Measurements from ENCODE around the gene DOCK4.

The DOCK4 gene

GRCh38 chr7:112006071-112006470 lies 200.1 kb downstream of the DOCK4 start:
- Histone ChIP-seq H3K9ac (ENCODE audit: low read depth, low read length) (no peak overlapping the region), H3K4me3 (ENCODE audit: low read depth, low read length) (no peak overlapping the region), H3K9me3 (ENCODE audit: control insufficient read depth, insufficient read depth, low read length) (no peaks in the 10 kb centered on the region), H3K27me3 (ENCODE audit: control insufficient read depth, insufficient read depth, low read length) (no peaks in the 10 kb centered on the region), H3K4me1 (ENCODE audit: control insufficient read depth, insufficient read depth, low read length) (no peaks in the 10 kb centered on the region), H3K36me3 (ENCODE audit: control insufficient read depth, insufficient read depth, low read length) (no peaks in the 10 kb centered on the region), H3K27ac (ENCODE audit: low read depth, low read length) (no peak overlapping the region)

GRCh38 chr7:112005205-112005775 lies 200.9 kb downstream of the DOCK4 start:
- H3K4me3 ChIP-seq (ENCODE audit: low read depth, low read length), result no peak overlapping the region
- H3K9ac ChIP-seq (ENCODE audit: low read depth, low read length), result no peak overlapping the region
- no peaks in the 10 kb centered on the region for H3K27me3 ChIP-seq (ENCODE audit: control insufficient read depth, insufficient read depth, low read length)
- H3K36me3 ChIP-seq (ENCODE audit: control insufficient read depth, insufficient read depth, low read length), result no peaks in the 10 kb centered on the region
- H3K9me3 ChIP-seq (ENCODE audit: control insufficient read depth, insufficient read depth, low read length), result no peaks in the 10 kb centered on the region
- no peak overlapping the region for H3K27ac ChIP-seq (ENCODE audit: low read depth, low read length)
- H3K4me1 ChIP-seq (ENCODE audit: control insufficient read depth, insufficient read depth, low read length), result no peaks in the 10 kb centered on the region

DNA sequence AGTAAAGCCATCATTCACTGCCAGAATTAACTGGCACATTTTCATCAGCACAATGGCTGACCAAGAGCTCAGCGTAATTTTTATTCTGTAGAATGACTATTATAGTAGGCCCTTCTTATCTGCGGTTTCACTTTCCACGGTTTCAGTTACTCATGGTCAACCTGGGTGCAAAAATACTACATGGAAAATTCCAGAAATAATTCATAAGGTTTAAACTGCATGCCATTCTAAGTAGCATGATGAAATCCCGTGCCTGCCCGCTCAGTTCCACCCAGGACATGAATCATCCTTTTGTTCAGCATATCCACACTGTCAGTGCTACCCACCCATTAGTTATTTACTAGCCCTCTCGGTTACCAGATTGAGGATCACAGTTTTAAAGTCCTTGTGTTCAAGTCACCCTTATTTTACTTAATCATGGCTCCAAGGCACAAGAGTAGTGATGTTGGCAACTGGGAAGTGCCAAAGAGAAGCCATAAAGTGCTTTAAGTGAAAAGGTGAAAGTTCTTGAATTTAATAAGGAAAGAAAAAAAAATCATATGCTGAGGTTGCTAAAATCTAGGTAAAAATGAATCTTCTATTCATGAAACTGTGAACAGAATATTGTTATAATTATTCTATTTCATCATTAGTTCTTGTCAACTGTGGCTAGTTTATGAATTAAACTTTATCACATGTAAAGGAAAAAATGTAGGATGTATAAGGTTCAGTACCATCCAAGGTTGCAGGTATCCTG lies 204.9 kb downstream of the DOCK4 start:
- H3K36me3 ChIP-seq (ENCODE audit: control insufficient read depth, insufficient read depth, low read length), result no peaks in the 10 kb centered on the region
- no peaks in the 10 kb centered on the region for H3K9me3 ChIP-seq (ENCODE audit: control insufficient read depth, insufficient read depth, low read length)
- H3K27ac ChIP-seq (ENCODE audit: low read depth, low read length), result no peak overlapping the region
- H3K27me3 ChIP-seq (ENCODE audit: control insufficient read depth, insufficient read depth, low read length), result no peaks in the 10 kb centered on the region
- no peaks in the 10 kb centered on the region for H3K4me1 ChIP-seq (ENCODE audit: control insufficient read depth, insufficient read depth, low read length)
- no peak overlapping the region for H3K9ac ChIP-seq (ENCODE audit: low read depth, low read length)
- no peak overlapping the region for H3K4me3 ChIP-seq (ENCODE audit: low read depth, low read length)

DNA sequence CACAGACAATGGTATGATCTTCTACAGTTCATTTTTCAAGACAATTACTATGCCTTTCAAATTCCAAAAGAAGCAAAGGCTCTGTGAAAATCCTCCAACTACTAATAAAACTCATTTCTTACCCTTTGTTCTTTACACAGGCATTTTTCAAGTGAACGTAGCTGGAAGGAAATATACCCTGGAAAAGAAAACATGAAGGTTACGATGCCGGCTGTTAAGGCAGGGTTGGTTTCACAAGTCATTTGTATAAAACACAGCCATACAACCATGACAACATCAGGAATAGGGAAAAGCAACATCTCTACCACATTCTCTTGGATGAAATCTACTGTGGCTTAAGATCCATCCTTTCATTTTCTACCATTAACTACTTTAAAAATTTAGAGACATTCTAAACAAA lies 207.9 kb downstream of the DOCK4 start:
- no peaks in the 10 kb centered on the region for H3K9me3 ChIP-seq (ENCODE audit: control insufficient read depth, insufficient read depth, low read length)
- H3K9ac ChIP-seq (ENCODE audit: low read depth, low read length), result no peak overlapping the region
- no peaks in the 10 kb centered on the region for H3K27me3 ChIP-seq (ENCODE audit: control insufficient read depth, insufficient read depth, low read length)
- H3K27ac ChIP-seq (ENCODE audit: low read depth, low read length), result no peak overlapping the region
- H3K4me3 ChIP-seq (ENCODE audit: low read depth, low read length), result no peak overlapping the region
- peaks cover under 1% of the 10 kb centered on the region; the same call in 1 of the 2 replicates for H3K4me1 ChIP-seq (ENCODE audit: control insufficient read depth, insufficient read depth, low read length)
- no peaks in the 10 kb centered on the region for H3K36me3 ChIP-seq (ENCODE audit: control insufficient read depth, insufficient read depth, low read length)

- Histone ChIP-seq H3K27me3 (ENCODE audit: control insufficient read depth, insufficient read depth, low read length) (no peaks in the 10 kb centered on the region), H3K4me3 (ENCODE audit: low read depth, low read length) (no peak overlapping the region), H3K4me1 (ENCODE audit: control insufficient read depth, insufficient read depth, low read length) (peaks cover 8% of the 10 kb centered on the region), H3K27ac (ENCODE audit: low read depth, low read length) (no peak overlapping the region), H3K36me3 (ENCODE audit: control insufficient read depth, insufficient read depth, low read length) (no peaks in the 10 kb centered on the region), H3K9me3 (ENCODE audit: control insufficient read depth, insufficient read depth, low read length) (no peaks in the 10 kb centered on the region), H3K9ac (ENCODE audit: low read depth, low read length) (no peak overlapping the region)
These were observed 208.7 kb downstream of the DOCK4 start for GRCh38 chr7:111997546-111997945.

- no peak overlapping the region for H3K9ac ChIP-seq (ENCODE audit: low read depth, low read length)
- no peaks in the 10 kb centered on the region for H3K27me3 ChIP-seq (ENCODE audit: control insufficient read depth, insufficient read depth, low read length)
- H3K27ac ChIP-seq (ENCODE audit: low read depth, low read length), result no peak overlapping the region
- H3K4me1 ChIP-seq (ENCODE audit: control insufficient read depth, insufficient read depth, low read length), result peaks cover 11% of the 10 kb centered on the region
- H3K36me3 ChIP-seq (ENCODE audit: control insufficient read depth, insufficient read depth, low read length), result peaks cover 12% of the 10 kb centered on the region
- H3K9me3 ChIP-seq (ENCODE audit: control insufficient read depth, insufficient read depth, low read length), result no peaks in the 10 kb centered on the region
- no peak overlapping the region for H3K4me3 ChIP-seq (ENCODE audit: low read depth, low read length)
These were observed 213.6 kb downstream of the DOCK4 start for GRCh38 chr7:111992601-111993000.

GRCh38 chr7:111990643-111991042 lies 215.6 kb downstream of the DOCK4 start:
- Histone ChIP-seq H3K9ac (ENCODE audit: low read depth, low read length) (no peak overlapping the region), H3K36me3 (ENCODE audit: control insufficient read depth, insufficient read depth, low read length) (peaks cover 12% of the 10 kb centered on the region), H3K9me3 (ENCODE audit: control insufficient read depth, insufficient read depth, low read length) (no peaks in the 10 kb centered on the region), H3K4me3 (ENCODE audit: low read depth, low read length) (no peak overlapping the region), H3K4me1 (ENCODE audit: control insufficient read depth, insufficient read depth, low read length) (peaks cover 11% of the 10 kb centered on the region), H3K27ac (ENCODE audit: low read depth, low read length) (no peak overlapping the region), H3K27me3 (ENCODE audit: control insufficient read depth, insufficient read depth, low read length) (no peaks in the 10 kb centered on the region)

DNA sequence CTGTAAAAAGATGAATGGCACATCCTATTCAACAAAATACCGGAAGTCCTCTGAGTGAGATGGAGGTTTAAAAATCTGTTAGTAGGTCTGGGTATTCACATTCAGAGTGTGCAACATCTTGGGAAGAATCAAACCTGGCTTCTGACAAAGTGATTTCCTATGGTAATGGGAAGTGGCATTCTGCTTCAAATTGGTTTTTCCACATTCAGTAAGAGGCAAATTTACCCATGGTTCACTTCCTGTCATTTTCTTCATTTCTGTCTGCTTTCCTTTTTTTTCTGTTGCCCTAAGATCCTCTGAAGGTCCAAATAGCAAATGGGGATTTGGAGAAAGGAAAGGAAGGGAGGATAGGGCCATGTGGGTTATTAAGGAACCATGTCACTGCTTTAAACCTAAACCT lies 218.3 kb downstream of the DOCK4 start:
- H3K4me3 ChIP-seq (ENCODE audit: low read depth, low read length), result no peak overlapping the region
- peaks cover 6% of the 10 kb centered on the region for H3K4me1 ChIP-seq (ENCODE audit: control insufficient read depth, insufficient read depth, low read length)
- peaks cover 12% of the 10 kb centered on the region for H3K36me3 ChIP-seq (ENCODE audit: control insufficient read depth, insufficient read depth, low read length)
- H3K9ac ChIP-seq (ENCODE audit: low read depth, low read length), result no peak overlapping the region
- no peaks in the 10 kb centered on the region for H3K9me3 ChIP-seq (ENCODE audit: control insufficient read depth, insufficient read depth, low read length)
- no peak overlapping the region for H3K27ac ChIP-seq (ENCODE audit: low read depth, low read length)
- H3K27me3 ChIP-seq (ENCODE audit: control insufficient read depth, insufficient read depth, low read length), result no peaks in the 10 kb centered on the region

DNA sequence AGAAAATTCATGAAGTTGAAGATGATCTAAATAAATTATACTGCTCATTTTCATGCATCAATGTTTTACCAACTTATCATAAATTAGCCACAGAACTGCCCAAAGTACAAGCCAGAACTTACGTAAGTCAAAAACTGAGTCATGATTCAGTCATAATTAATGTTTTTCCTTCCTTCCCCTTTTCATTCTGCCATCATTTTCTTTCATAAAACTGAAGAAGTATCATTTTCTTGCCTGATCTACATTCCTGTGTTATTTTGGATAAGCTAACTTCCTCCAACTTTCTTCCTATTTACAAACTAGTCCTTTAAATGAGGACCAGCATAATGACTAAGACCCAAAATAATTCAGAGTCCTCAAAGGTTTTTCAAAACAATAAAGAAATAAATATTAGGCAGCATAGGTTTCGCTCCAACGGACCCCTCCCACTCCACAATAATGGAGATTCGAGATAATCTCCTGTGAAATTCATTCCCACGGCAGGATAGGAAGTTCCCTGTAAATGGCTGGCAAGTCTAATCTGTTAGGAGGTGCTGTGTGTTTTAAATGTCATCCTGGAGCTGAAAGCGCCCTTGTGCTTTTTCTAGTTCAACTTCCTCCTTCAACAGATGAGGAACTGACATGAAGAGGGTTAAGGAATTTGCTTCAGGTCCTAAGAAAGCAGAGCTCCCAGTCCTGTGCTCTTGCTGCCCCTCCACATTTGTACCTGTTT lies 218.9 kb downstream of the DOCK4 start:
- no peak overlapping the region for H3K9ac ChIP-seq (ENCODE audit: low read depth, low read length)
- H3K4me3 ChIP-seq (ENCODE audit: low read depth, low read length), result no peak overlapping the region
- H3K27ac ChIP-seq (ENCODE audit: low read depth, low read length), result no peak overlapping the region

DNA sequence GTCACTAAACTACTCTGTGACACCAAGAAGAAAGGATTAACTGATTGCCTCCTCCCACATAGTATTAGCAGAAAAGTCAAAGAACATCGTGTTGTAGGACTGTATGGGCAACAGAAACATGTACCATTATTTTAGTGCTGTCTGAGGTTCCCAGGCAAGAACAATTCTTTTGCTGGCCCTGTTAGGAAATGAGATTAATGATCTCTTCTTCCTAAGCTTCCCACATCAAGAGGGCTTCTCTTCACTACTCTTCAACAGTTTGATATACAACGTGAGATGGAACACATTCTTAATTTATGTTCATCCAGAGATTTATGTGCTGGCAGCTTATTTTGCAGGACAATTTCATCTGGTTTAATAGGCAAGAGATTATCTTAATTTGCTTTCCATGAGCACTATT lies 219.6 kb downstream of the DOCK4 start:
- Histone ChIP-seq H3K4me3 (ENCODE audit: low read depth, low read length) (no peak overlapping the region), H3K36me3 (ENCODE audit: control insufficient read depth, insufficient read depth, low read length) (peaks cover 12% of the 10 kb centered on the region), H3K9me3 (ENCODE audit: control insufficient read depth, insufficient read depth, low read length) (no peaks in the 10 kb centered on the region), H3K27ac (ENCODE audit: low read depth, low read length) (no peak overlapping the region), H3K4me1 (ENCODE audit: control insufficient read depth, insufficient read depth, low read length) (no peaks in the 10 kb centered on the region), H3K27me3 (ENCODE audit: control insufficient read depth, insufficient read depth, low read length) (no peaks in the 10 kb centered on the region), H3K9ac (ENCODE audit: low read depth, low read length) (no peak overlapping the region)

More for the DNA sequence above, 218.9 kb downstream of the DOCK4 start:
- 0 out of 2 replicates have a peak, but pooled peaks cover under 1% of the 10 kb centered on the region for H3K4me1 ChIP-seq (ENCODE audit: control insufficient read depth, insufficient read depth, low read length)
- peaks cover 12% of the 10 kb centered on the region for H3K36me3 ChIP-seq (ENCODE audit: control insufficient read depth, insufficient read depth, low read length)
- H3K9me3 ChIP-seq (ENCODE audit: control insufficient read depth, insufficient read depth, low read length), result no peaks in the 10 kb centered on the region
- no peaks in the 10 kb centered on the region for H3K27me3 ChIP-seq (ENCODE audit: control insufficient read depth, insufficient read depth, low read length)

DNA sequence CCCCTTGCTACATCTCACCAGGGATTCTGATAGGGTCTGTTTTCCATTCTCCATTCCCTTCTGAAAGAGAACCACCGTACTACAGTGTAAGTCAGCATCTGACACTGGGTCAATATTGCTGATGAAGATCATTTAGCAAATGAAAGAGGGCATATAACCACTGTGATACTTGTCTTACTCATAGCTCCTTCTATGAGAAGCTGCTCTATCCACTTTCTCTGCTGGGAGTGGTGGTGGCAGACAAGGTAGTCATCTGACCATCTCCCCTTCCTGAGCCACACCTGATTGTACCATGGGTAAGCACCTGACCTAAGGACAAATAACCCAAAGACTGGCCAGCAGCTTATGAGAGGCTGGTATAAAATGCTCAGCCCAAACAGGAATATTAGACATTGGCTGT lies 220.4 kb downstream of the DOCK4 start:
- Histone ChIP-seq H3K4me1 (ENCODE audit: control insufficient read depth, insufficient read depth, low read length) (no peaks in the 10 kb centered on the region), H3K4me3 (ENCODE audit: low read depth, low read length) (no peak overlapping the region), H3K27ac (ENCODE audit: low read depth, low read length) (no peak overlapping the region), H3K27me3 (ENCODE audit: control insufficient read depth, insufficient read depth, low read length) (no peaks in the 10 kb centered on the region), H3K36me3 (ENCODE audit: control insufficient read depth, insufficient read depth, low read length) (peaks cover 12% of the 10 kb centered on the region), H3K9ac (ENCODE audit: low read depth, low read length) (no peak overlapping the region), H3K9me3 (ENCODE audit: control insufficient read depth, insufficient read depth, low read length) (no peaks in the 10 kb centered on the region)
